ENCODE data around the gene DIP2B.

The DIP2B gene

DNA sequence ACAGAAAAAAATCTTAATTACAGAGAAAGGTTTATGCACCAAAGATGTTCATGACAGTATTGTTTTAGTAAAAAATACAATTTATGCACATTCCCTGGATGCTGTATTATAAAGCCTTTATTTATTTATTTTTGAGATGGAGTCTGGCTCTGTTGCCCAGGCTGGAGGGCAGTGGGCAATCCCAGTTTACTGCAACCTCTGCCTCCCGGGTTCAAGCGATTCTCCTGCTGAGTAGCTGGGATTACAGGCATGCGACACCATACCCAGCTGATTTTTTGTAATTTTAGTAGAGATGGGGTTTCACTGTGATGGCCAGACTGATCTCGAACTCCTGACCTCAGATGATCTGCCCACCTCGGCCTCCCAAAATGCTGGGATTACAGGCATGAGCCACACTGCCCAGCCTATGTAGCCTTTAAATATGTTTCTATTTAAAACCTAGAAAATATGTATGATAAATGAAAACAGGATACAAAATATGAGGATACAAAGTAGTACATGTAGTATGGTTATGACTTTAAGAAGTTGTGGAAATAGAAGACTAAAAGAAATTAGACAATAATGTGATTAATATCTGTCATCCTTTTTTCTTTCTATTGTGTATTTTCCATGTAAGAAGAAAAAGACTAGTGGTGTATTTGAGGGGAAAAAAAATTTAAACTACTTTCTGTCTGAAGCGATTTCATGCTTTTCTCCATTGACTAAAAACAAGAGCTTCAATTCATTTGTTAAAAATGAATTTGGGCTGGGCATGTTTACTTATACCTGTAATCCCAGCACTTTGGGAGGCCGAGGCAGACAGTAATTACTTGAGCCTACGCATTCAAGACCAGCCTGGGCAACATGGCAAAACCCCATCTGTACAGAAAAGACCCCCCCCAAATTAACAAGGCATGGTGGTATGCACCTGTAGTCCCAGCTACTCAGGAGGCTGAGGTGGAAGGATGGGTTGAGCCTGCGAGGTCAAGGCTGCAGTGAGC, 272.3 kb downstream of the DIP2B start:
- no peaks in the 10 kb centered on the region for H3K9me3 Mint-ChIP-seq
- peaks cover 33% of the 10 kb centered on the region for H3K4me1 Mint-ChIP-seq
- peak; percentile 36 for ATAC-seq
- no peaks in the 10 kb centered on the region for H3K27me3 Mint-ChIP-seq
- peak overlapping the region; percentile 52 for H3K27ac Mint-ChIP-seq
- peaks cover 21% of the 10 kb centered on the region for H3K36me3 Mint-ChIP-seq (ENCODE audit: low read depth)
- DNase-seq: no peak
- H3K4me3 Mint-ChIP-seq: no peak overlapping the region

DNA sequence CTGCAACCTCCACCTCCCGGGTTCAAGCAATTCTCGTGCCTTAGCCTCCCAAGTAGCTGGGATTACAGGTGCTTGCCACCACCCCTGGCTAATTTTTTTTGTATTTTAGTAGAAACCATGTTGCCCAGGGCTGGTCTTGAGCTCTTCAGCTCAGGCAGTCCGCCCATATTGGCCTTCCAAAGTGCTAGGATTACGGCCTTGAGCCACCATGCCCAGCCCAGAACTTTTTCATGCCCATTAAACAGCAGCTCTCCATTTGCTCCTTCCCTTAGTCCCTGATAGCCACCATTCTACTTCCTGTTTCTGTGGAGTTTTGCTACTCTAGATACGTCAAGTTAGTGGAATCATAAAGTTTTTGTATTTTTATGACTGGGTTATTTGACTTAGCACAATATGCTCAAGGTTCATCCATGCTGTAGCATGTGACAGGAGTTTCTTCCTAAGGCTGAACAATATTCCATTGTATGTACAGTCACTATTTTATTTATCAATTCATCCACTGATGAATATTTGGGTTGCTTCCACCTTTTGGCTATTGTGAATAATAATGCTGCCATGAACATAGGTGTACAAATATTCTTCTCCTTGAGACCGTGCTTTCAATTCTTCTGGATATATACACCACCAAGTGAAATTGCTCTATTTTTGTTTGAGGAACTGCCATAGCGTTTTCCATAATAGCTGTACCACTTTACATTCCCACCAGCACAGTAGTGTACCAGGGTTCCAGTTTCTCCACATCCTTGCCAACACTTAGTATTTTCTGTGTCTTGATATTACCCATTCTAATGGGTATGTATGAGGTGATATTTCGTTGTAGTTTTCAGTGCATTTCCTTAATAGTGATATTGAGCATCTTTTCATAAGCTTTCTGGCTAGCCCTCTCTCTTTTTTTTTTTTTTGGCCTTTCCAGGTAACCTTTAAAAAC, 274.1 kb downstream of the DIP2B start:
- no peak for ATAC-seq
- Mint-ChIP-seq H3K4me3 (no peak overlapping the region), H3K27ac (no peak overlapping the region)

DNA sequence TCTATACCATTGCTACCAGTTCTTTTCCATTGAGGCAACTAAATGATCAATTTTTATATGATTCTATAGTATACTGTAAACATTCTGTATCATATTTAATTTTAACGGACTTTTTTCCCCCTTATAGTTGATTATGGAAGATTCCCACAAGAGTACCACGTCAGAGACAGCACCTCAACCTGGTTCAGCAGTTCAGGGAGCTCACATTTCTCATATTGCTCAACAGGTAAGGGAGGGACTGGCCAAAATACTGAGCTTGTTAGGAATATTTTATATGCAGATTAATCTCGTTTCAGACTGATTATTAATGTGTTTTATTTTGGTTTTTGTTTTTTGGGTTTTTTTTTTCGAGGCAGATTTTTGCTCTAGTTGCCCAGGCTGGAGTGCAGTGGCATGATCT, 275.2 kb downstream of the DIP2B start:
- ATAC-seq (no peak), DNase-seq (no peak)
- Mint-ChIP-seq H3K36me3 (ENCODE audit: low read depth) (peaks cover 20% of the 10 kb centered on the region), H3K27me3 (no peaks in the 10 kb centered on the region), H3K27ac (no peak overlapping the region), H3K4me1 (peaks cover 30% of the 10 kb centered on the region), H3K9me3 (no peaks in the 10 kb centered on the region), H3K4me3 (no peak overlapping the region)

More for the DNA sequence above, 274.1 kb downstream of the DIP2B start:
- Mint-ChIP-seq H3K36me3 (ENCODE audit: low read depth) (peaks cover 14% of the 10 kb centered on the region), H3K27me3 (no peaks in the 10 kb centered on the region), H3K9me3 (no peaks in the 10 kb centered on the region), H3K4me1 (peaks cover 27% of the 10 kb centered on the region)
- DNase-seq: no peak

DNA sequence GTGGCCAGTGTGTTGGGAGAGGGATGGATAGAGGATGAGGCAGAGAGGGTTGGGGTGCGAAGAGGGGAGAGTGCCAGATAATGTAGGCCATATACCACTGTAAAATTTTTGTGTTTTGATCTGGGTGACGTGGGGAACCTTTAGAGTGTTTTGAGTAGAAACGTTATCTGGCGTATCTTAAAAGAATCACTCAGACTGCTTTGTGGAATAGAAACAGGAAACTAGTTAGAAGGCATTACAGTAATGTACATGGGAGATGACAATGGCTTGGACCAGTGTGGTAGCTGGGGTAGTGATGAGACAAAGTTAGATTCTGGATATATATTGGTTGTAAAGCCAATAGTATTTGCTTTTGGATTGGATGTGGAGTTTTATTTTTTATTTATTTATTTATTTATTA, 279.7 kb downstream of the DIP2B start:
- peaks cover 6% of the 10 kb centered on the region for H3K4me1 Mint-ChIP-seq
- no peak overlapping the region for H3K4me3 Mint-ChIP-seq
- DNase-seq (no peak), ATAC-seq (peak; percentile 33)
- no peaks in the 10 kb centered on the region for H3K9me3 Mint-ChIP-seq
- peaks cover 45% of the 10 kb centered on the region for H3K36me3 Mint-ChIP-seq (ENCODE audit: low read depth)
- H3K27me3 Mint-ChIP-seq: no peaks in the 10 kb centered on the region
- H3K27ac Mint-ChIP-seq: no peak overlapping the region

DNA sequence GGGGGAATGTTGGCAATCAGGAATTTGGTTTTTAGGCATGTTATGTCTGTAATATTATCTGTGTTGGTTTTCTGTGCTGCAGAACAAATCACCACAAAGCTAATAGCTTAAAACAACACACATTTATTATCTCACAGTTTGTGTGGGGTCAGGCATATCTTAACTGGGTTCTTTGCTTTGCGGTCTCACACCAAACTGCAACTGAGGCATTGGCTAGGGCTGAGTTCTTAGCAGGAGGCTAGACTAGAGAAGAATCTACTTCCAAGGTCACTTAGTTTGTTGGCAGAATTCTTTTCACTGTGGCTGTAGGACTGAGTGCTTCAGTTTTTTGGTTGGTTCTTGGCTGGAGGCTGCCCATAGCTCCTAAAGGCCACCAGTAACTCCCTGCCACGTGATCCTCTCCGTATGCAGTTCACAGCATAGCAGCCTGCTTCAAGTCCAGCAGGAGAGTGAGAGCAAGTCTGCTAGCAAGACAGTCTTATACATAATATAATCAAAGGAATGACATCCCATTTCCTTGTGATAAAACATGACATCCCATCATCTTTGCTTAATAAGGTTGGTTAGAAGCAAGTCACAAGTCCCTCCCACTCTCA, 280.7 kb downstream of the DIP2B start:
- Mint-ChIP-seq H3K9me3 (no peaks in the 10 kb centered on the region), H3K36me3 (ENCODE audit: low read depth) (peaks cover 42% of the 10 kb centered on the region), H3K4me1 (peaks cover 6% of the 10 kb centered on the region), H3K4me3 (no peak overlapping the region), H3K27me3 (no peaks in the 10 kb centered on the region), H3K27ac (no peak overlapping the region)
- ATAC-seq (no peak), DNase-seq (no peak)

DNA sequence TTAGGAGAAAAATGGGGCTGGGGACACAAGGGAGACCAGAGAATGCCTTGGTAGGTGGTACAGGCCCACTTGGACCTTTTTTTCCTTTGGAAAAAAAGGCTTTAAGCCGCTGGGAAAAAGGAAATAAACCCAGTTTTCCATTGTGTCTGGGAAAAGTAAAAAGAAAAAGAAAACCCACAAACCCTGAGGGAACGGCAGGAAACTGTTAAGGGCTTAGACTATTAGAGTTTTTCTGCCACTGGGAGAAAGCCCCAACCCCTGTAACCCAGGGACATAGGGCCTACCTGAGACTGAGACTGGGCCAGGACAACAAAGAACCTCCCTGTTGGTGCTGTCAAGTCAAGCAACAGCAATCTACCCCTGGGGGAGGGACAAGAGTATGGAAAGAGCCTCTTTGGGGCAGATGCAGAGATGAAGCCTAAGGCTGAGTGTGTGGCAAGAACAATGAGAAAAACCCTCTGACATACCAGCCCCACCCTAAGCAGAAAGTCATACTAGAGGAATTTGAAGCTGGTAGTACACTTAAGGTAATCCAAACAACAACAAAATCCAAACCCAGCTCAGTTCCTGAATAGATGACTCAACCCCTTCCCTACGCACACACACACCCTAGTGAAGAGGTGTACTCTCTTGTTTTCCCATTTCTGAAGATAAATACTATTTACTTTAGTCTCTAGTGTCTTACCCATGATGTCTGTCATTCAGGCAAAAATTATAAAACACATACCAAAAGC, 281.9 kb downstream of the DIP2B start:
- Mint-ChIP-seq H3K27me3 (no peaks in the 10 kb centered on the region), H3K9me3 (no peaks in the 10 kb centered on the region), H3K4me1 (peaks cover 11% of the 10 kb centered on the region), H3K36me3 (ENCODE audit: low read depth) (peaks cover 45% of the 10 kb centered on the region), H3K4me3 (no peak overlapping the region), H3K27ac (no peak overlapping the region)
- DNase-seq: no peak
- no peak for ATAC-seq

DNA sequence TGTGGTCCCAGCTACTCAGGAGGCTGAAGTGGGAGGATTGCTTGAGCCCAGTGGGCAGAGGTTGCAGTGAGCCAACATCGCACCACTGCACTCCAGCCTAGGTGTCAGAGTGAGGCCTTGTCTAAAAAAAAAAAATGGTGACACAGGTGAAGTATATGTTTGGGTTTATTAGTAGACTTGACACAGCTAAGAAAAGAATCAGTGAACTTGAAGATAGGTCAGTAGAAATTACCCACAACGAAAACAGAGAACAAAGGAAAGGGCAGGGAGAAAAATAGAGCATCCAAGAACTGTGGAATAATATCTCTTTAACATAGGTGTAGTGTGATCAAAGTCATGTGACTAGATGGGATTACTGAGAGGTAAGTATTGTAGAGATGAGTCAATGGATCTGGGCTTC, 282.8 kb downstream of the DIP2B start:
- H3K4me3 Mint-ChIP-seq: no peak overlapping the region
- no peaks in the 10 kb centered on the region for H3K27me3 Mint-ChIP-seq
- no peak for DNase-seq
- H3K27ac Mint-ChIP-seq: no peak overlapping the region
- no peak for ATAC-seq
- no peaks in the 10 kb centered on the region for H3K9me3 Mint-ChIP-seq
- peaks cover 41% of the 10 kb centered on the region for H3K36me3 Mint-ChIP-seq (ENCODE audit: low read depth)
- peaks cover 14% of the 10 kb centered on the region for H3K4me1 Mint-ChIP-seq

DNA sequence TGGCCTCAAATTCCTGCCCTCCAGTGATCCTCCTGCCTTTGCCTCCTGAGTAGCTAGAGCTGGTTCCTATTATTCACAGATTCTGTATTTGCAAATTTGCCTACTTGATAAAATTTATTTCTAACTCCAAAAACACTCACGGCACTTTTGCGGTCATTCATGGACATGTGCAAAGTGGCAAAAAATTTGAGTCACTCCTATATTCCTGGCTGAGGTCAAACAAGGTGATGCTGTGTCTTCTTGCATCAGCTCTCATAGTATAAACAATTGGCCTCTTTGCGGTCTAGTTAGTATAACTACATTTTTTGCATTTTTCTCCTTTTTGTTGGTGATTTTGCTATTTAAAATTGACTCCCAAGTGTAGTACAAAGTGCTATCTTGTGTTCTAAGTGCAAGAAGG, 283.8 kb downstream of the DIP2B start:
- Mint-ChIP-seq H3K4me1 (peaks cover 14% of the 10 kb centered on the region), H3K36me3 (ENCODE audit: low read depth) (peaks cover 41% of the 10 kb centered on the region), H3K4me3 (no peak overlapping the region), H3K27ac (no peak overlapping the region), H3K27me3 (no peaks in the 10 kb centered on the region), H3K9me3 (no peaks in the 10 kb centered on the region)
- no peak for DNase-seq
- ATAC-seq: no peak

DNA sequence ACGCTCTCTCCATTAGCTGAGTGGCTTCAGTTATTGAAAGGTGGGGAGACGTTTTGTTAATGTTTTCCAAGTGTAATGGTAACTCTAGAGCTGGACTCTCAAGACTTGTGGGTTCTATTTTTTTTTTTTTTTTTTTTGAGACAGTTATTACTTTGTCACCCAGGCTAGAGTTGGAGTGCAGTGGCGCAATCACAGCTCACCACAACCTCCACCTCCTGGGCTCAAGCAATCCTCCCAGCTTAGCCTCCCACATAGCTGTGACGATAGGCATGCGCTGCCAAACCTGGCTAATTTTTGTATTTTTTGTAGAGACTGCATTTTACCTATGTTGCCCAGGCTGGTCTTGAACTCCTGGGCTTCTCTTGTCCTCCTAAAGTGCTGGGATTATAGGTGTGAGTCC, 285.3 kb downstream of the DIP2B start:
- Mint-ChIP-seq H3K27ac (no peak overlapping the region), H3K27me3 (no peaks in the 10 kb centered on the region), H3K4me1 (peaks cover 8% of the 10 kb centered on the region), H3K36me3 (ENCODE audit: low read depth) (peaks cover 35% of the 10 kb centered on the region), H3K9me3 (no peaks in the 10 kb centered on the region), H3K4me3 (no peak overlapping the region)
- DNase-seq (no peak), ATAC-seq (no peak)

Measured in activated naive CD8-positive, alpha-beta T cell treated with anti-CD3 and anti-CD28 coated beads, Interleukin-2, amount 50 U/mL, for 24 hours (primary cell).